GM19240 (cell line): ENCODE results near the gene FOXK2.

Experiments used
- DNase-seq: peaks from one replicate; pipeline ENCODE4 v3.0.0; 2011; ENCODE audit warnings: low spot score; ENCODE audit not compliant: insufficient read length

Gene FOXK2

DNA sequence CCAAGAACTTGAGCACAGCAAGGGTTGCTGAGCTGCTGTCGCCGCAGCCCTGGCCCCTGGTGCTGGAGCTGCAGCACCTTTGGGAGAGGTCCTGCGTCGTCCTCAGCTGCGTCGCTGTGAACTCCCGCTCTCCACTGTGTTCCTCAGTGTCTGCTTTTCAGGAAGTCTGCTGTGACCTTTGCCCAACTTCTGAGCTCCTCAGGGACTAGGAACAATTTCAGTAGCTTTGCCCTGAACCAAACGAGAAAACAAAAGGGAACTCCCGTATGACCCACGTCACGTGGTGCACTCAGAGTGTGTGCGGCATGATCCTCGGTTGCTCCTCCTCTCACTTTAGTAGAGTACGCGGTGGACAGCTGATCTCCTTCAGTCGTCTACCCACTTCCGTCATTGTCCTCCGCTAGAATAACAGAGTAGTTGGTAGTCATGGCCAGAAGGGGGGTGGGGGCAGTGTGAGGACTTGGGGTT is 84.5 kb downstream of the FOXK2 start:
- no peak for DNase-seq

DNA sequence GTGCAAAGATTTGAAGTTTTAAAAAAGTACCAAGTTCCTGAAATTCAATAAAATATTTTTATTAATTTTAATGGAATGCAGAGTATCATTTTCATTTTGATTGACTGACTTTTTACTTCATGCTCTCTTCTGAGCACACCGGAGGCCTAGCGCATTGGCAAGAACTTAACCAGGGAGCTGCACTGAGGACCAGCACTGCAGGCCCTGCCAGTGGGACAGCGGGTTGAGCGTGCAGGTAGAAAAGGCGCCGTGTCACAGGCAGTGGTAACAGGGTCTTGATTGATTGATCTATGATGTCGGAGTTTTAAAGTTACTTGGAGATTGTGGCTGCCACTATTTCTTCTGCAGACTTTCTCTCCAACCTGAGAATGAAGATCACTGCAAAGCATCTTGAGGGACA is 85.0 kb downstream of the FOXK2 start:
- no peak for DNase-seq

DNA sequence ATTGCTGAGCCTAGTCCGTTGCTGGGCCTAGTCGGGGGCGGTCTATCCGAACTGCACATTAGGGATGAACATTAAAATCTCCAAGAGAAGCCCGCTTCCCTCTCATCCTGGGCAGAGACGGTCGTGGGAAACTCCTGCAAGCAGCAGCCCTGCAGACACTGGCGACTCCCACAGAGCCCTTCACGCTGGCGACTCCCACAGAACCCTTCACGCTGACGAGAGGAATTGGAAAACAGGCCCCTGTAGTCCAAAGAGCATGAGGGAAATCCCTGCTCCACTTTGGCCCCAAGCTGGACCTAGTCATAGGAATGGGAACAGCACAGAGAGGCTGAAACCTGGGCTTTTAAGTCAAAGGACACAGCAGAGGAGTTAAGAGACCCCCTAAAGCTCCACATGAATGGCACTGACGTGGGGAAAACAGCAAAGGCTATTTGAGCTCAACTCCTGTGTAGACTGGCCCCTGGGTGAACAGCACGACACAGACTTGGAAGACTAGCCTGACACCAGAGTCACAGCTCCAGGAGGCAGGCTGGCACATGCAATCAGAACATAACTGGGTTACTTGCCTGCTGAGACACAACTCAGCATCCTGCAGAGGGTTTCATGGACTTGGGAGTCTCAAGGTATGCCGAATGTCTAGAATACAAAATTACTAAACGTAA is 86.5 kb downstream of the FOXK2 start:
- no peak for DNase-seq

DNA sequence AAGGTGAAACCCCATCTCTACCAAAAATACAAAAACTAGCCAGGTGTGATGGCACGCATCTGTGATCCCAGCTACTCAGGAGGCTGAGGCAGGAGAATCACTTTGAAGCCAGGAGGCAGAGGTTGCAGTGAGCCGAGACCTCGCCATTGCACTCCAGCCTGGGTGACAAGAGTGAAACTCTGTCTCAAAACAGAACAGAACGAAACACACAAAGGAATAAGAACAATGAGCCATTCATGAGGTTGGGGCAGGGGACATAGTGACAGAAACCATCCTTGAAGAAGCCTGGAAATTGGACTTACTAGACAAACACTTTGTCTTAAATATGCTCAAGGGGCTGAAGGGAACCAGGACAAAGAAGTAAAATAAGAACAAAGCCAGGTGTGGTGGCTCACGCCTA is 89.3 kb downstream of the FOXK2 start:
- DNase-seq, result no peak

DNA sequence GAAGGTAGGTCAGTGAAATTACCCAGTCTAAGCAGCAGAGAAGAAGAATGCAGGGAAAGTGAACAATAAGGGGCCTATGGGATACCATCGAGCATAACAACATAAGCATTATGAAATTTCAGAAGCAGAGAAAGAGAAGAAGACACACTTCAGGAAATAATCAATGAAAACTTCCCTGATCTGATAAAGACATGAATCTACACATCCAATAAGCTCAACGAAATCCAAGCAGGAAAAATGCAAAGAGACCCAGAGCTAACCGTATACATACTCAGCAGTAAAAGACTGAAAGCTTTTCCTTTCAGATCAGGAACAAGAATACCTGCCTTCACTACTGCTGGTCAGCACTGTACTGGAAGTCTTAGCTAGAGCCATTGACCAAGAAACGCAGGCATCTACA is 90.1 kb downstream of the FOXK2 start:
- no peak for DNase-seq

DNA sequence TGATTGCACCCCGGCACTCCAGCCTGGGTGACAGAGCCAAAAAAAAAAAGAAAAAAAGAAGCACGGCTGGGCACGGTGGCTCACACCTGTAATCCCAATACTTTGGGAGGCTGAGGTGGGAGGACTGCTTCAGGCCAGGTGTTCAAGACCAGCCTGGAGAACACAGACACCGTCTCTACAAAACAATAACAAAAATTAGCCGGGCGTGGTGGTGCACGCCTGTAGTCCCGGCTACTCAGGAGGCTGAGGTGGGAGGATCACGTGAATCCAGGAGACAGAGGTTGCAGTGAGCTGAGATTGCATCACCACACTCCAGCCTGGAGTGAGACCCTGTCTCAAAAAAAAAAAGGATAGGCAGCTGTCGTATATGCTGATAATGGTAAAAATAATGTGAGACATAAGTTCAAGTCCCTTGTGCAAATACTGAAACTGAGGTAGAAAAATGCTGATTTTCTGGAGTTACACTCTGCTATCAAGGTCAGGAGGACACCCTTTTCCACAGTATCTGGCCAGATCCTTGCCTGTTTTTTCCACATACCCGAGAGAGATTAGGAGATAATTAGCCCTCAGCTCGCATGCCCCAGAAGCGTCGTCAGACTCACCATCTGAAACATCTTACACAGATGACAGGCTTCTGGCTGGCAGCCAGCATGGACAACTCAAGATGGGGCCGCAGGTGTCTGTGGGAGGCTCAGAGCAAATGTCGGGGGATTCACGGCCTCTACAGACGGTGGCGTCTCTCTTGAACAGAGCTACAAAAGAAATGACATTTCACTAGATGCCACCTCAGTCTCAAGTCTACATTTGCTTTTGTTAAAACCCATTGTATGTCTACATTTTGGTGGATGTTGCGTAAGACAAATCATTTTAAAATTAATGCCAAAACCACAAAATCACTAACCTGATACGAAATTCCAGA is 91.9 kb downstream of the FOXK2 start:
- DNase-seq, result no peak

DNA sequence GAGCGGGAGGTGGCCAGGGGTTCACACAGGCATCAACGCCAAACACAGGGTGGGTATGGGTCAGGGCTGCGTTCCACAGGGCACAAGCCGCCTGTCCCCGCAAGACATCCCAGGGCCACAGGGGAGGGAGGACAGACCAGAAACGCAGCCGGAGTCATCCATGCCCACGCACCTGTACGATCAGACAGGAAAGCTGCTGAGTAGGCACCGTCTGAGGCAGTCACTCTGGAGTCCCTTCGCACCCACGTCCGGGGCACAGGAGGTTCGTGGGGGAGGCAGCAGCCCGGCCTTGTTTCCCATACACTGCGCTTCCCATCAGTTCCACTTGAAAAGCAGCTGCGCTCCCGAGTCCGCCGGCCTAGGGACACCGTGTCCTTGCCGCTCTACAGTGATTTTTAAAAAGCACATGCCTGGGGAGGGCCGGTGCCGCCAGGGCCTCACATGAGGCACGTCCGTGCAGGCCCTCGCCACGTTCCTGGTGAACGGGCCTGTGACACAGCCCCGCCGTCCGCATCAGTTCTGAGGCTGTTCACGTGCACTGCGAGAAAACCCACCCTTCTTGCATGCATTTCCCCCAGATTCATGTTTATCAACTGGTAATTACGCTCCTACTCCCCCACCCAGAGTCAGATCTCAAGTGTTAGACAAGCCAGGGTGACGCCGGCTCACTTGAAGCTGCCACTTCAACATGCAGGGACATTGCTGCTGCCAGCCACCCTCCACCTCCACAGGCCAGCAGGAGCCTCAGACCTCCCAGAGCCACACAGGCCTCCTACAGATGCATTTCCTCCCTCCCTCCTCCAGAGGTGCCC is 94.0 kb downstream of the FOXK2 start:
- DNase-seq, result no peak

DNA sequence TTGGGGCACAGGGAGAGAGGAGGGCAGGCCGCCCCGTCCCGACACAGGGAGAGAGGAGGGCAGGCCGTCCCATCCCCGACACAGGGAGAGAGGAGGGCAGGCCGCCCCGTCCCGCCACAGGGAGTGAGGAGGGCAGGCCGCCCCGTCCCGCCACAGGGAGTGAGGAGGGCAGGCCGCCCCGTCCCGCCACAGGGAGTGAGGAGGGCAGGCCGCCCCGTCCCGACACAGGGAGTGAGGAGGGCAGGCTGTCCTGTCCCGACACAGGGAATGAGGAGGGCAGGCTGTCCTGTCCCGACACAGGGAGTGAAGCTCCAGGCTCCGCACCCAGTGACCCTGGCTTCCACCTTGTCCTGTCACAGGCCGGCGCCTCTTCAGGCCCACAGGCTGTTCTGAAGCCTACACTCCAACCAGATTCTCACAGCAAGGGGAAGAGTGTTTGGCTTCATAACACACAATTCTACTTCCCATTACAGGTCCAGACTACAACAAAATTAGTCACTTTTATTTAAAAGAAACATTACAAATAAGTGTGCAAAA is 94.6 kb downstream of the FOXK2 start:
- DNase-seq, result no peak

DNA sequence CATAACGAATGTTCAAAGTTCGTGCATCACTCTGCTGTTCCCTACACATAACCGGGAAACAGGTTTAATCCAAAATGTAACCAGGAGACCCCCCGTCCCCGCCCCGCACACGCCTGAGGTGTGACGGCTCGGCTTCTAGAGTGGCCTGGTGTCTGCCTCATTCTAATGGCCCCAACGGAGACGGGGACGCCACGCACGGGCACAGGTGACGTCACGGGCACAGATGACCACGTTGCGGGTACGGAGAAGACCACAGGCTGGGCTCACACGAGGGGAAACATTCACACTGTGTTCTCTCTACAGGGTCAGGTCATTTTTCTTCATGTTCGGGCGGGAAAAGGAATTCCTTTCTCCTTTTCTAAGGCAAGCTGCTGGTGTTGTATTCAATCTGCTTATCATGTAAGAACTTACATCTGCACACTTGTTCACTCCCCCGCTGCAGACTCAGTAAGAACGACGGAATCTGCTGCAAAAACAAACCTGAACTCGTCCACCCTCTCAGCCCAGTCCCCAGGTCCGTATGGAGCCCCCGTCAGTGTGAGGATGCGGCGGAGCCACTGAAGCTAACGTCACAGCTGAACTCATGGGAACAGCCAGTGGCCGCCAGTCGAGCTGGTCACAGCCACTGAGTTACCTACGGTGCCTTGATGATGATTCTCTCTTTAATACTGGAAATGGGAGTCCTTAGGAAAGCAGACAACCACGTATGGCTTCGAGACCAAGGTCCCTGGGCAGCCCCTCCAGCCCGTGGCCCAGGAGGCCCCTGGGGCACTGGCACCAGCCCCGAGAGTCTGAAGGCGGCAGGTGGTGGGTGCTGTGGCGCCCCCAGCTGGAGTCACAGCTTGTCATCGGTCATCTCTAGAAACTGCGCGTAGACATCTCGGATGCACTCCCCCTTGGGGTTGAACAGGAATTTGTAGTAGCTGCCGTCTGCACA is 95.8 kb downstream of the FOXK2 start:
- no peak for DNase-seq

DNA sequence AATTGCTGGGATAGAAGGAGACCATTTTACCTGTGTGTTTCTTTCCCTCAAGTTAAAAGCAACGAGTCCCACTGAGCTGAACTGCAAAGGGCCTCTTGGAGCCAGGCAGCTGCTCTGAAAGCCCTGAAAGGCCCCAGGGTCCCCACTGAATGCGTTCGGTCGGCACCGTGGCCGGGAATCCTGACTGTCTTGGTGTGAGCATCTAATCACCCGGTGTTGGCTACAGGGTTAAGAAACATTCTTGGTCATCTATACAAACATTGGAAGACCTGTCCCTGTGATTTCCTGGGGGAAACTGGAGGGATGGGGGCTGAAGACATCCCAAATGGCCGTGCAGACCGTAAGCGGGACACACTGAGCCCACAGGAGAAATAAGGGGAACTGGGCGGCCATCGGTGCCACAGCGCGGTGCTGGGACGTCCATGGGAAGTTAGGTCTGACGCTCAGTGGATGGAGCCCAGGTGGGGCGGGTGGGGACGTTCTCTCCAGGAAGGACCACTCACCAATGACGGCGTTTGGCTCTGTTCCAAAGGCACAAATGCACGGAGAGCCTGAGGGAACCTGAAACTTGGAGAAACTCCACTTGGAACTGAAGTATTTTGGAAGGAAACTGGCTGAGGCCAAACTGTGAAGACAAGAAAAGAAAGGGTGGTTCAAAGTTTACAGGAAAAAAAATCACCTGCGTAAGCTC is 96.6 kb downstream of the FOXK2 start:
- DNase-seq, result no peak

DNA sequence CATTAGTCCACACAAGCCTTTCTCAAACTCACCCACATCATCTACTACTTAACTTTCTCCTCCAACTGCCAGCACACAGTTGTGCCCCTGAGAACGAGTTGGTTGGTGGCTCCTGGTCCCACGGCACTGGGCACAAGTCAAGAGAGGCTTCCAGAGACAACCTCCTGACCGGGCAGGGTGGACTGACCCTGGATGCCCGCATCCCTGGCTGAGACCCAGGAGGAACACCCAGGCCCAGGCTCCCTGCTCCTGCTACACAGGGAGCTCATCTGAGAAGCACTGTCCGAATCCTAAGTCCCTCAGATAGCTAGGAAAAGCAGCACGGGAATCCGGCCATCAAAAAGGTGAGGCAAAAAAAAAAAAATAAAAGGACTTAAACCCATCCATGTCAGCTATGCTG is 99.7 kb downstream of the FOXK2 start:
- no peak for DNase-seq

DNA sequence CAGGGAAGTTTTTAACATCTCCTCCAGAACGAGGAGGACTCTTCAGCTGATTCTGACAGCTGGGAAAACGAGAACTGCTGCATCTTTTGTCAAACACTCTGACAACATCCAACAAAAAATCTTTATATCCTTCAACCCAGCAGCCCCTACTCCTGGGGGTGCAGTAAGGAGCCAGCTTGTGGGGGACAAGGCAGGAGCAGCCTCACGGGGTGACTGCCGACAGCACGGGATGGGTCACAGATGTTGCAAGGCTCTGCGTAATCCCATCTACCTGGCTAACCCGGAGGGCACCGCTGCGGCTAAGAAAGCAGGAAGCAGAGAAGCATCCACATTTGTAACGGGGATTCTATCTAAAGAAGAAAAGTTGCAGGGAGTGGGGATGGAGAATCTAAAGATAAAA is 100.1 kb downstream of the FOXK2 start:
- DNase-seq, result no peak

DNA sequence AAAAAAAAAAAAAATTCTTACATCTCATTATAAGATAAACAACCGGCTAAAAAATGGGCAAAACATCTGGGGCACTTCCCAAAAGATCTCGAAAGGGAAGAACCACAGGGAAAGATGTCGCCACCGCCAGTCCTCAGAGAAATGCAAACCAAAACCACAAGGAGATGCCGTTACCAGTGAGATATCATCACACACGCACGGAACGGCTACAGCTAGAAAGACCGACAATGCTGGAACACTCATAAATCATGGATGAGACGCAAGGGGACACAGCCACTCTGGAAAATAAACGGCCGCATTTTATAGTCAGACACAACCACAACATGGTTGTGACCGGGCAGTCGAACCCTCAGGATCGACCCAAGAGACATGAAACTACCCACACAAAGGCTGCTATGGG is 104.2 kb downstream of the FOXK2 start:
- no peak for DNase-seq

DNA sequence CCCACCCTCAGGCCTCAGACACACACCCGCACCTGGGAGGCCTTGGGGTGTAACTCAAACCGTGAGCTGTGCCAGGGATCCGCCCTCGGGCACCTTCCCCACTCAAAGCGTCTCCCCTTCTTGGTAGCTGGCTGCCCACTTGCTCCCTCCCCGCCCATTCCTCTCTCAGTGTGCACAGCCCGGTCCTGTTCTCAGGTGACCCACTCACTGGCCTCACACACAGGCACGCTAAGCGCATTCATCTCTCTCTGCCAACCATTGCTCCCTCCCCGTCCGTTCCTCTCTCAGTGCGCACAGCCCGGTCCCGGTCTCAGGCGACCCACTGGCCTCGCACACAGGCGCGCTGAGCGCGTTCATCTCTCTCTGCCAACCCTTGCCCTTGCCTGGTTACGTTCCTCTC is 107.9 kb downstream of the FOXK2 start:
- no peak for DNase-seq

DNA sequence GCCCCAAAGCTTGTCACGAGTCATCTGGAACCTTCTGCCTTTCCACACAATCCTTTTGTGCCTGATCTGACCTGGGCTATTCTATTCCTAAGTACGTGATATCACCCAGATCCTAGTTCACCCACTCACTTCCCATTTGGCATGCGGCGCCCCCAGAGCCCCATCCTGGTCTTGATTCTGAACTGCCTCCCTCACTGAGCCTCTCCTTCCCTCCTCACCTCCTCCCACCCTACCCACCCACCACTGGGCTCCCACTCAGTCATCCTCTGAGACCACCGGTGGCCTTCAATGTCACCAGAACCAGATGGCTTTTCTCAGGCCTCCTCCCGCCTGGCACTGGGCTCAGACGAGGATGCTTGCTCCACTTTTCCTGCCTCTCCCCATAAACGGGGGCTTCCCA is 110.2 kb downstream of the FOXK2 start:
- DNase-seq, result no peak

DNA sequence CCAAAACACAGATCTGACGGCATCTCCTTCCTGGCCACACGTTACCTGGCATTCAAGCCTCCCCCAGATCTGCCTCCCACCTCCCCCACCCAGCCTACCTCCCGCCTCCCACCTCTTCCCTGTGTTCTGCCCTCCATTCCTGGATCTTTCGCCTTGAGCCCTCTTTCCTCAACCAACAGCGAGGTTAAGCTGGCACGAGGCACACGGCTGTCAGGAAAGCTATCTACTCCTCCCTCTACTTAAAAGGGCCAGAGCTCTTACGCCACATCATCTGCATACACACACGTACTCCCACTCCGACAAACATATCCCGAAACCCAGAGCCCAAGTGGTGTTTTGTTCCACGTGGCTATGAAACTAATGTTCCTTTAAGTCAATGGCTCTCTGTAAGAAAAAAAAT is 110.7 kb downstream of the FOXK2 start:
- no peak for DNase-seq

DNA sequence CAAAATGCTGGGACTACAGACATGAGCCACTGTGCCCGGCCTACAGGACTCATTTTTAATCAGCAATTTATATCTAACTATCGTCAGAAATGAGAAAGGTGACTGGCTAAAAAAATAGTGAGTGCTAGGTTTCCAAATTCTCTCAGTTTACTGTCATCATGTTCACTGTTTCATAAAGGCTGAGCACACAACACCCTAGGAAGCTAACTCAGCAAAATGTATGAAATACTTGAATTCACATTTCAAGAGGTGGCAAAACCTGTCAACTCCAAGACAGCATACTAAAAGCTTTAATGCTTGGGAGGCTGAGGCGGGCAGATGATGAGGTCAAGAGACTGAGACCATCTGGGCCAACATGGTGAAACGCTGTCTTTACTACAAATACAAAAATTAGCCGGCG is 112.0 kb downstream of the FOXK2 start:
- no peak for DNase-seq

DNA sequence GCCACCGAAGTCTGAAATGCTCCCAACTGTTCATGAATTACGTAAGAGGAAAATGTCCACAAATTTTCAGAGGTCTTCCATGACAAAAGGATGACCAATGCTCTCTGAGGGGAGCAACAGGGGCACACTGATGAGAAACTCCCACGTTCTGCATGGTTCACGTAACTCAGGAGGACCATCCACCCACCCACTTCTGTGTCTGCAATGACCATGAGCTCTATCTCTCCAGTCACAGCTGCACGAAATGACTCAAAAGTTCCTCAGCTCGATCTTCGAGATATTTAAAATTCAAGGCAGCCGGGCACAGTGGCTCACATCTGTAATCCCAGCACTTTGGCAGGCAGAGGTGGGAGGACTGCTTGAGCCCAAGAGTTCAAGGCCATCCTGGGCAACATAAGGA is 112.9 kb downstream of the FOXK2 start:
- DNase-seq, result no peak

DNA sequence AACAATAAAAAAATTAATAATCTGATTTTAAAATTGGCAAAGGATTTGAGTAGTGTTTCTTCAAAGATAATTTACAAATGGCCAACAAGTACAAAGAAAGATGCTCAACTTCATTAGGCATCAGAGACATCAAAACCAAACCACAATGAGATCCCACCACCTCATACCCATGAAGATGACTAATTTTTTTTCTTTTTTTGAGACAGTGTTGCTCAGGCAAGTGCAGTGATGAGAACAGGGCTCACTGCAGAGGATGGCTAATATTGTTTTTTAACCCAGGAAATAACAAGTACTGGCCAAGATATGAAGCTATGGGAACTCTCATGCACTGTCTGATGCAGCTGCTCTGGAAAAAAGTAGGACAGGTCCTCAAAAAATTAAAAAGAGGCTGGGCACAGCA is 113.8 kb downstream of the FOXK2 start:
- DNase-seq, result no peak
